ENCODE results near the gene ARHGEF39. TPM values are rescaled to one million over a fixed set of nuclear protein-coding genes. Genes with fewer than 3 reads are reported as not detected.

The ARHGEF39 gene
- total RNA-seq, 2 experiments from 2014 or later, result 13.1 to 13.4 TPM

DNA sequence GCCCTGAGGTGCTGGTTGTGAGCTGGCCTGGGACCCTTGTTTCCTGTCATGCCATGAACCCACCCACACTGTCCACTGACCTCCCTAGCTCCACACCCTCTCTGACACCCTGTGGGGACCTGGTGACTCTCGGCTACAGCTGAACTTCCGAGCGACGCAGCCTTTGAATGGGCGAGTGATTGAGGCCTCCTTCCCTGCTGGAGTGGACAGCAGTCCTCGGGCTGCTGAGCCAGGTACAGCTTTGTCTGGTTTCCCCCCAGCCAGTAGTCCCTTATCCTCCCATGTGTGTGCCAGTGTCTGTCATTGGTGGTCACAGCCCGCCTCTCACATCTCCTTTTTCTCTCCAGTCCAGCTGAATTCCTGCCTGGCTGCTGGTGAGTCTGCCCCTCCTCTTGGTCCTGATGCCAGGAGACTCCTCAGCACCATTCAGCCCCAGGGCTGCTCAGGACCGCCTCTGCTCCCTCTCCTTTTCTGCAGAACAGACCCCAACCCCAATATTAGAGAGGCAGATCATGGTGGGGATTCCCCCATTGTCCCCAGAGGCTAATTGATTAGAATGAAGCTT lies 14.9 kb upstream of the ARHGEF39 start:
- H3K27ac Mint-ChIP-seq, result no peak overlapping the region
- POLR2A ChIA-PET, result interaction anchor here (1.4 kb wide), 1 partner anchor 52 kb away, joined by 4 read pairs; the partner anchor contains the start of genes CREB3 and TLN1
- no peaks in the 10 kb centered on the region for H3K9me3 Mint-ChIP-seq
- H3K36me3 Mint-ChIP-seq, result no peaks in the 10 kb centered on the region
- H3K4me3 Mint-ChIP-seq, result no peak overlapping the region
- H3K4me1 Mint-ChIP-seq, result peaks cover 8% of the 10 kb centered on the region
- peaks cover 12% of the 10 kb centered on the region for H3K27me3 Mint-ChIP-seq
- DNase-seq (no peak), ATAC-seq (ENCODE audit: low read depth) (no peak)

DNA sequence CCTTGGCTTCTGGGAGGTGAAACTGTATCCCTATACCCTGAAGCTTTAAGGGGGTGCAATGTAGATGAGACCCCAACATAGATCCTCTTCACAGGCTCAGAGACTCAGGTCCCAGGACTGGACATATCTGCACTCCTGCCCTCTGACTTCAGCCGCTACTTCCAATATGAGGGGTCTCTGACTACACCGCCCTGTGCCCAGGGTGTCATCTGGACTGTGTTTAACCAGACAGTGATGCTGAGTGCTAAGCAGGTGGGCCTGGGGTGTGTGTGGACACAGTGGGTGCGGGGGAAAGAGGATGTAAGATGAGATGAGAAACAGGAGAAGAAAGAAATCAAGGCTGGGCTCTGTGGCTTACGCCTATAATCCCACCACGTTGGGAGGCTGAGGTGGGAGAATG lies 14.1 kb upstream of the ARHGEF39 start:
- DNase-seq (no peak), ATAC-seq (ENCODE audit: low read depth) (no peak)
- Mint-ChIP-seq H3K27me3 (peaks cover 20% of the 10 kb centered on the region), H3K36me3 (no peaks in the 10 kb centered on the region), H3K9me3 (no peaks in the 10 kb centered on the region), H3K4me1 (peaks cover 12% of the 10 kb centered on the region), H3K27ac (no peak overlapping the region), H3K4me3 (no peak overlapping the region)
- POLR2A ChIA-PET, result interaction anchor here (1.4 kb wide), 1 partner anchor 53 kb away, joined by 4 read pairs; the partner anchor contains the start of genes CREB3 and TLN1

DNA sequence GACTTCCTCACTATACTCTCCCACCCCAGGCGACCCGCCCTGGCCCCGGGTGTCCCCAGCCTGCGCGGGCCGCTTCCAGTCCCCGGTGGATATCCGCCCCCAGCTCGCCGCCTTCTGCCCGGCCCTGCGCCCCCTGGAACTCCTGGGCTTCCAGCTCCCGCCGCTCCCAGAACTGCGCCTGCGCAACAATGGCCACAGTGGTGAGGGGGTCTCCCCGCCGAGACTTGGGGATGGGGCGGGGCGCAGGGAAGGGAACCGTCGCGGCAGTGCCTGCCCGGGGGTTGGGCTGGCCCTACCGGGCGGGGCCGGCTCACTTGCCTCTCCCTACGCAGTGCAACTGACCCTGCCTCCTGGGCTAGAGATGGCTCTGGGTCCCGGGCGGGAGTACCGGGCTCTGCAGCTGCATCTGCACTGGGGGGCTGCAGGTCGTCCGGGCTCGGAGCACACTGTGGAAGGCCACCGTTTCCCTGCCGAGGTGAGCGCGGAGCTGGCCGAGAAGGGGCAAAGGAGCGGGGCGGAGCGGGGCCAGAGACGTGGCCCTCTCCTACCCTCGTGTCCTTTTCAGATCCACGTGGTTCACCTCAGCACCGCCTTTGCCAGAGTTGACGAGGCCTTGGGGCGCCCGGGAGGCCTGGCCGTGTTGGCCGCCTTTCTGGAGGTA lies 10.9 kb upstream of the ARHGEF39 start:
- peak; percentile 64 for DNase-seq
- peaks cover 30% of the 10 kb centered on the region for H3K27me3 Mint-ChIP-seq
- H3K9me3 Mint-ChIP-seq, result no peaks in the 10 kb centered on the region
- no peak overlapping the region for H3K27ac Mint-ChIP-seq
- no peaks in the 10 kb centered on the region for H3K36me3 Mint-ChIP-seq
- peak; percentile 73 for ATAC-seq (ENCODE audit: low read depth)
- POLR2A ChIA-PET, result interaction anchor here (0.7 to 2.6 kb wide), 9 partner anchors 11 to 72 kb away, joined by 3 to 18 read pairs (median 3); partner anchors contain the start of genes ARHGEF39, CCDC107, RMRP and TPM2
- peak overlapping the region; percentile 76 for H3K4me3 Mint-ChIP-seq
- peaks cover 10% of the 10 kb centered on the region for H3K4me1 Mint-ChIP-seq

DNA sequence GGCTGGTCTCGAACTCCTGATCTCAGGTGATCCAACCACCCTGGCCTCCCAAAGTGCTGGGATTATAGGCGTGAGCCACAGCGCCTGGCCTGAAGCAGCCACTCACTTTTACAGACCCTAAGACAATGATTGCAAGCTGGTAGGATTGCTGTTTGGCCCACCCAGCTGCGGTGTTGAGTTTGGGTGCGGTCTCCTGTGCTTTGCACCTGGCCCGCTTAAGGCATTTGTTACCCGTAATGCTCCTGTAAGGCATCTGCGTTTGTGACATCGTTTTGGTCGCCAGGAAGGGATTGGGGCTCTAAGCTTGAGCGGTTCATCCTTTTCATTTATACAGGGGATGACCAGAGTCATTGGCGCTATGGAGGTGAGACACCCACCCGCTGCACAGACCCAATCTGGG lies 10.2 kb upstream of the ARHGEF39 start:
- H3K4me3 Mint-ChIP-seq, result peak overlapping the region; percentile 76
- no peak for ATAC-seq (ENCODE audit: low read depth)

GRCh38 chr9:35674025-35674361 lies 9.0 kb upstream of the ARHGEF39 start:
- H3K27ac Mint-ChIP-seq, result no peak overlapping the region
- no peaks in the 10 kb centered on the region for H3K36me3 Mint-ChIP-seq
- no peak for ATAC-seq (ENCODE audit: low read depth)
- H3K4me1 Mint-ChIP-seq, result peaks cover 10% of the 10 kb centered on the region
- POLR2A ChIA-PET, result interaction anchor here (1.1 kb wide), 1 partner anchor 9 kb away, joined by 3 read pairs; the partner anchor contains the start of gene ARHGEF39
- H3K27me3 Mint-ChIP-seq, result peaks cover 30% of the 10 kb centered on the region
- H3K9me3 Mint-ChIP-seq, result peaks cover 1% of the 10 kb centered on the region
- DNase-seq, result no peak
- H3K4me3 Mint-ChIP-seq, result no peak overlapping the region

More for the DNA sequence above, 10.2 kb upstream of the ARHGEF39 start:
- H3K27me3 Mint-ChIP-seq, result peaks cover 30% of the 10 kb centered on the region
- no peak for DNase-seq
- H3K27ac Mint-ChIP-seq, result peak overlapping the region; percentile 25
- H3K36me3 Mint-ChIP-seq, result no peaks in the 10 kb centered on the region
- peaks cover 10% of the 10 kb centered on the region for H3K4me1 Mint-ChIP-seq
- H3K9me3 Mint-ChIP-seq, result no peaks in the 10 kb centered on the region
- POLR2A ChIA-PET, result interaction anchor here (0.7 to 2.6 kb wide), 10 partner anchors 10 to 71 kb away, joined by 3 to 18 read pairs (median 4); partner anchors contain the start of genes ARHGEF39, CCDC107, RMRP and TPM2

GRCh38 chr9:35673132-35674024 lies 8.4 kb upstream of the ARHGEF39 start, which contains the start of gene CA9:
Gene CA9, plus strand, starts transcription at chr9:35673928. Its CDS starts 32 bp downstream, at chr9:35673960.
- Mint-ChIP-seq H3K36me3 (no peaks in the 10 kb centered on the region), H3K4me3 (peak within 1 kb of the TSS; percentile 53), H3K27me3 (peaks cover 30% of the 10 kb centered on the region), H3K4me1 (peaks cover 10% of the 10 kb centered on the region), H3K9me3 (peaks cover 1% of the 10 kb centered on the region), H3K27ac (peak within 1 kb of the TSS; percentile 62)
- DNase-seq, result no peak
- ATAC-seq (ENCODE audit: low read depth), result no peak
- POLR2A ChIA-PET, result interaction anchor here (1.1 kb wide), 1 partner anchor 9 kb away, joined by 3 read pairs; the partner anchor contains the start of gene ARHGEF39

GRCh38 chr9:35669331-35670145 lies 4.5 kb upstream of the ARHGEF39 start:
- no peak overlapping the region for H3K4me3 Mint-ChIP-seq
- no peak overlapping the region for H3K27ac Mint-ChIP-seq
- POLR2A ChIA-PET, result interaction anchor here (0.8 kb wide), 1 partner anchor 23 kb away, joined by 3 read pairs; no protein-coding TSS in a partner anchor
- DNase-seq (no peak), ATAC-seq (ENCODE audit: low read depth) (no peak)
- peaks cover 2% of the 10 kb centered on the region for H3K36me3 Mint-ChIP-seq
- H3K9me3 Mint-ChIP-seq, result peaks cover 5% of the 10 kb centered on the region
- H3K27me3 Mint-ChIP-seq, result peaks cover 15% of the 10 kb centered on the region
- peaks cover 11% of the 10 kb centered on the region for H3K4me1 Mint-ChIP-seq

DNA sequence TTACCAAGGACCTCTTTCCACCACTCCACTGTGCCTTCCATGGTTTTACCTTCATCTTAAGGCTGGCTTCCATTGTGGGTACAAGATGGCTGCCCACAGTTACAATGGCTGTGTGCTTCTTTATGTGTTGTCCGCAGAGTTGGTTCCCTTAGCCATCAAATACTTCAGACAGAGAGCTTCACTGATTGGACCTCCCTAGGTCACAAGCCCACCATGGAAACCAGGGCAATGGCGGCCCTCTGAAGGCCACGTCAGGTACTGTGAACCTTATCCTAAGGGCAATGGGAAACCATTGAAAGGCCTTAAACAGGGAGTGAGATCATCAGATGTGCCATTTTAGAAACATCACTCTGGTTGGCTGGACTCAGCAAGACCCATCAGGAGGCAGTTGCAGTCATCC lies 2.9 kb upstream of the ARHGEF39 start:
- H3K27ac Mint-ChIP-seq, result no peak overlapping the region
- peaks cover 5% of the 10 kb centered on the region for H3K27me3 Mint-ChIP-seq
- peaks cover 24% of the 10 kb centered on the region for H3K4me1 Mint-ChIP-seq
- H3K4me3 Mint-ChIP-seq, result no peak overlapping the region
- peaks cover 3% of the 10 kb centered on the region for H3K36me3 Mint-ChIP-seq
- no peak for DNase-seq
- no peak for ATAC-seq (ENCODE audit: low read depth)
- peaks cover 5% of the 10 kb centered on the region for H3K9me3 Mint-ChIP-seq
- POLR2A ChIA-PET, result no interaction called here

GRCh38 chr9:35666549-35666948 lies 1.6 kb upstream of the ARHGEF39 start:
- Mint-ChIP-seq H3K27me3 (no peaks in the 10 kb centered on the region), H3K27ac (peak overlapping the region; percentile 57), H3K4me3 (peak overlapping the region; percentile 91), H3K9me3 (peaks cover 5% of the 10 kb centered on the region), H3K4me1 (peaks cover 38% of the 10 kb centered on the region), H3K36me3 (peaks cover 13% of the 10 kb centered on the region)
- no peak for ATAC-seq (ENCODE audit: low read depth)
- POLR2A ChIA-PET, result interaction anchor here (3.5 kb wide), 1 partner anchor 9 kb away, joined by 18 read pairs; no protein-coding TSS in a partner anchor
- no peak for DNase-seq

DNA sequence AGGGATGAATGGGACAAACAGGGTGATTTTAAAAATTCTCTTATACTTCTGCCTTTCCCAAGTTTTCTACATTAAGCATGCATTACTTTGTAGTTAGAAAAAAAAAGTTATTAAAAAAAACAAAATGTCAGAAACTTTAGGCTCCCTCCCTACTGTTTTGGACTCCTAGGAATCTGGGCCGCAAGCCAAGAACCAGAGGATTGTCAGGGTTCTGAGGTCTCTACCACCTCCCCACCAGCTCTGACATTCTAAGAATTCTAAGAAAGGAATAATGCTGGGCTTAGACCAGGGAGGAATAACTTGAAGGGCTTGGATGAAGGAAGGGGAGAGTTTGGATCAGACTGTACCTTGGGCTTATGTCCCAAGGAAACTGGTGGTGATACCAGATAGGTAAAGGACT lies 1.1 kb upstream of the ARHGEF39 start:
- ATAC-seq (ENCODE audit: low read depth), result no peak
- no peaks in the 10 kb centered on the region for H3K27me3 Mint-ChIP-seq
- peak overlapping the region; percentile 57 for H3K27ac Mint-ChIP-seq
- DNase-seq, result no peak
- POLR2A ChIA-PET, result interaction anchor here (0.6 to 10.6 kb wide), 12 partner anchors 10 to 555 kb away, joined by 3 to 214 read pairs (median 8); partner anchors contain the start of genes CREB3, GBA2, RGP1 and SIT1
- peaks cover 41% of the 10 kb centered on the region for H3K4me1 Mint-ChIP-seq
- H3K4me3 Mint-ChIP-seq, result peak overlapping the region; percentile 91
- peaks cover 14% of the 10 kb centered on the region for H3K36me3 Mint-ChIP-seq
- peaks cover 5% of the 10 kb centered on the region for H3K9me3 Mint-ChIP-seq

- Mint-ChIP-seq H3K4me3 (peak overlapping the region; percentile 91), H3K9me3 (peaks cover 5% of the 10 kb centered on the region), H3K36me3 (peaks cover 19% of the 10 kb centered on the region), H3K27ac (peak overlapping the region; percentile 87), H3K4me1 (peaks cover 46% of the 10 kb centered on the region), H3K27me3 (no peaks in the 10 kb centered on the region)
- ATAC-seq (ENCODE audit: low read depth), result no peak
- no peak for DNase-seq
- POLR2A ChIA-PET, result interaction anchor here (0.6 to 10.6 kb wide), 18 partner anchors 10 to 554 kb away, joined by 3 to 214 read pairs (median 5); partner anchors contain the start of genes CREB3, GBA2, RGP1 and SIT1
Measured at GRCh38 chr9:35665471-35665818, 450 bp upstream of the ARHGEF39 start.

DNA sequence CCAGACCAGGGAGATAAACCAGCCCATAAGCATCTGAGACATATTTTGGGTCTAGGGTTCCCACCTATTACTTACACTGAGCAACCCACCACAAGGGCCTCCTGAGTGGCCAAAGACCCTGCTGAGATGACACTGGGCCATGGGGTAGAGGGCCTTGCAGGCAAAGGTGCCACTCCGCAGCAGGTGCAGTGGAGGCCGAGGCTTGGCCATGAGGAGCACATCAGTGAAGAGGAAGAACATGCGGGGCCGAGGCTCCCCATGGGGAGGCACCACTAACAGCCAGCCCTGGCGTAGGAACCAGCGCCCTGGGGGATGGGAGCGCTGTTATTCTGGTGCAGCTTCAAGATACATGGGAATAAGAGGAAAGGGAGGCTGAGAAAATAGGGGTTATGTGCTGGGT lies 2.6 kb downstream of the ARHGEF39 start:
- Mint-ChIP-seq H3K4me1 (peaks cover 67% of the 10 kb centered on the region), H3K27ac (peak overlapping the region; percentile 79), H3K27me3 (no peaks in the 10 kb centered on the region), H3K9me3 (peaks cover under 1% of the 10 kb centered on the region), H3K36me3 (peaks cover 36% of the 10 kb centered on the region), H3K4me3 (peak overlapping the region; percentile 76)
- ATAC-seq (ENCODE audit: low read depth), result no peak
- no peak for DNase-seq
- POLR2A ChIA-PET, result interaction anchor here (2.5 to 10.6 kb wide), 2 partner anchors 14 to 66 kb away, joined by 12 to 214 read pairs; partner anchors contain the start of gene SIT1

All from activated naive CD8-positive, alpha-beta T cell treated with anti-CD3 and anti-CD28 coated beads, Interleukin-2, amount 10 ng/mL, durations not matched to agents 7 days and 5 days (primary cell).